GM18502 (cell line): ENCODE data around the gene IFNAR2.

ENCODE experiments used
- ATAC-seq: cut with Tn5 transposase; IDR thresholded peaks from one replicate; pipeline ENCODE4 v1.9.1; 2021; ENCODE audit warnings: mild to moderate bottlenecking; ENCODE audit not compliant: unreplicated experiment, poor library complexity

IFNAR2 gene

DNA sequence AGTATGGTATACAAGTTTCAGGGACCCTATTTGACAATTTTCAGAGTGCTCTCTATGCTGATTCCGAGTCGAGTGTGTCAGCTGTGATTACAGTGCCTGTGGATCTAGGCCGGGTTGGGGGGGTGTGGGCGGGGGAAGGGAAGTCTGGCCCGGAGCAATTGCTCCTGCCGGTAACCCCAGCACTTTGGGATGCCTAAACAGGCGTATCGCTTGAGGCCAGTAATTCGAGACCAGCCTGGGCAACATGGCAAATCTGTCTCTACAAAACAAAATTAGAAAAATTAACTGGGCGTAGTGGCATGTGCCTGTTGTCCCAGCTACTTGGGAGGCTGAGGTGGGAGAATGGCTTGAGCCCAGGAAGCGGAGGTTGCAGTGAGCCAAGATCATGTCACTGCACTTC is 34.8 kb downstream of the IFNAR2 start:
- no peak for ATAC-seq

DNA sequence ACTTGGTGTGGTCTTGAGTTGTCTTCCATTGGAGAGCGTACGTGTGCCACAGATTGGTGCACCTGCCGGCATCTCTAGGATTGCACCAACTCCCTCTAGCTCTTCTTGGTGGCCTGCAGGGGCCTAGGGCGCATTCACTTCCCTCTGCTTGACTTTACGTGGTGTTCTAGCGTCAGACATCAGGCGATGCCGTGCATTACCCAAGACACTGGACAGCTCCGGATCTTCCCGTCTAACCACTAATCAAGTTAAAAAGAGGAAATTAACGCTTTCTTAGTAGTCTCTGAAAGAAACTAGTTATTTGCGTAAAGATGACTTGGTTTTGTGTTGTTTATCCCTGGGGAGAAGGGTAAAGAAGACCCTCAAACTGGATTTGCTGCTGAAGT is 35.9 kb downstream of the IFNAR2 start:
- peak; percentile 33 for ATAC-seq

DNA sequence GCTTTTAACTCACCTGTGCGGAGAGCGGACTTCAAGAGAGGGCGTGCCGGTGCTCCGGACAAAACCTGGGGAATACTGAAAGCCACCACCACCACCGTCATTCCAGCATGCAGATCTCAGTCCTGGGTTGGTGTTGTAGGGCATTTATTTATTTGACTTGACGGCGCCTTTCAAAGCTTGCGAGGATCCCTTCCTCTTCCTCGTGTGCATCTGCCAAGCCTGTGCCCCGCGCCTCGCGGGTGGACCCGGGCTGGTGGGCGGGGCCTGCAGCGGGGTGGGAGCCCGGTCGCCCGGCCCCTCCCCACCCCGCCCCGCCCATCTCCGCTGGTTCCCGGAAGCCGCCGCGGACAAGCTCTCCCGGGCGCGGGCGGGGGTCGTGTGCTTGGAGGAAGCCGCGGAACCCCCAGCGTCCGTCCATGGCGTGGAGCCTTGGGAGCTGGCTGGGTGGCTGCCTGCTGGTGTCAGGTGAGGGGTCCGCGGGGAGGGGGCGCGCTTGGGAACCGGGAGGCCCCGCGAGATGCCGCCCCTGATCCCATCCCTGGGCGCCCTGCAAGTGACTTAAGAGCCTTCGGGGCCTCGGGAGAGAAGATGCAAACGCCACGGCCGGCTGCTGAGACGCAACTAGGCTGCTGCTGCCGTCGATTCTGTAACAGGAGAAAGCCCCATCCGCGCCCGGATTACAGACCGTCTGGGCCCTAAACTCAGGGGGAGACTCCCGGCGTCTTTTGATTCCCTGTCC is 36.5 kb downstream of the IFNAR2 start, which contains the start of gene IL10RB:
IL10RB (plus strand) TSS at position 318 of the 739 bp plus-strand sequence; CDS start at position 417, 99 bp downstream.
- ATAC-seq: peak; percentile 48

DNA sequence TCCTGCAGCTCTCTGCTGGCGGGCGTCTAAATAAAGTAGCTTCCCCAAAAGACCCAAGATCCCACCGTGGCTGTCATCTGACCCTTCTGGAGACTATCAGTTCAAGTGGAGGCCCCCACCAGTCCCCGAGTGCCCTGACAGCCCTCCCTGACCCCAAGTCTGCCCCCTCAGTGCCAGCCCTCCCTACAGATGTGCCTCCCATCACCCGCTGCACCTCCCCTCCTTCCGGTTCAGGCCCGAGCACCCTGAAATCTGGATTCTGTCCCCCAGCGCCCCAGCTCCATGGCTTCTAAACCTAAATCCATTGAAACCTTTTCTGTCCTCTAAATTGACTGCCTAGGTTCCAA is 37.0 kb downstream of the IFNAR2 start:
- ATAC-seq: no peak

DNA sequence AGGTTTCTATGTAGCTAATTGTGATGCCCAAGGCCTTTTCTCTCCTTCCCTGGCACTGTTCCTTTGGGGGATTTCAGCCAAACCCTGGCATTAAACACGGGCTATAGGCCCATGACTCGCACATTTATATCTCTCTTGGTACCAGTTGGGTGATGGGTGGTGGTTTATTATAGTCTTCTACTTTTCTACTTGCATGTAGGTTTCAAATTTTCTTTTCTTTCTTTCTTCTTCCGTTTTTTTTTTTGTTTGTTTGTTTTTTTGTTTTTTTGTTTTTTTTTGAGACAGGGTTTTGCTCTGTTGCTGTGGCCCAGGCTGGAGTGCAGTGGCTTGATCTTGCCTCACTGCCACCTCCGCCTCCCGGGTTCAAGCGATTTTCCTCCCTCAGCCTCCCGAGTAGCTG is 37.5 kb downstream of the IFNAR2 start:
- ATAC-seq: no peak

DNA sequence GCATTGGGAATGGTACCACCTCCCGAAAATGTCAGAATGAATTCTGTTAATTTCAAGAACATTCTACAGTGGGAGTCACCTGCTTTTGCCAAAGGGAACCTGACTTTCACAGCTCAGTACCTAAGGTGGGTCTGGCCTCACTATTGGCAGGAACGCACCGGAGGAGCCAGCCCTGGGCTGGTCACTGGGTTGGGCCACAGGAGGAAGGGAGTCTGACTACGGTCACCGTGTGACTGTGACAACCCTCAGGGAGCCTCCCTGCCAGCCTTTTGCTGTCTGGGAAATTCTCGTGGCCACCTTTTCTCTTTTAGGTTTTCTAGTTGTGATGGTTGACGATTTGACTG is 38.6 kb downstream of the IFNAR2 start:
- peak; percentile 6 for ATAC-seq

DNA sequence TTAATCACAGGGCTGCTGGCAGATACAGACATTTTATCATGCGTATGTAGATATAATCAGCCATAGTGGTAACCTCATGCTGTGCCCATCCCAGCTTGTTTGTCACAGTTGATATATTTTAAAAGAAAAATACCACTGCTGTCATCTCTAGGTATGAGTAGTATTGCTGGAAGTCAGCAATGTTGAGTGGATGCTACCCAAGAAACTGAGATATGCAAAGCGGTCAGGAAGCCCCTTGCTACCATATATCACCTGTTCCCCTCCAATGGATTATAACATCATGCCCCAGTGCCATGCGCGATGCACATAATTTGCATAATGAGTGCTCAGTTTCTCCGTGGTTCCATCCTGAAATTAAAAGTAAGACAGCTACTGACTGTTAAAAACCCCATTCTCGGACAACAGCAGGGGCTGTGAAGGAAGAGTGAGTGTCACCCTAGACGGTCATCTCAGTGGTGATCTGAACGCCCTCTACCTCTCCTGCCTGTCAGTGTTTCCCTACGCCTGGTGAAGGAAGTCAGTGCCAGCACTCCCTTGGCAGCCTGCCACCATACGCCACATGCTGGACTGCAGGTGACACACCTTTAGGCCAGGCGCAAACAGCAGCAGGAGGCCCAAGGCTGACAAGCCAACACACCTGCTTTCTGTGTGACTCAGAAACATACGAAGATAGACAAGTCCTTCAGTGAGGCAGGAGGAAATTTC is 39.2 kb downstream of the IFNAR2 start:
- ATAC-seq: peak; percentile 63

DNA sequence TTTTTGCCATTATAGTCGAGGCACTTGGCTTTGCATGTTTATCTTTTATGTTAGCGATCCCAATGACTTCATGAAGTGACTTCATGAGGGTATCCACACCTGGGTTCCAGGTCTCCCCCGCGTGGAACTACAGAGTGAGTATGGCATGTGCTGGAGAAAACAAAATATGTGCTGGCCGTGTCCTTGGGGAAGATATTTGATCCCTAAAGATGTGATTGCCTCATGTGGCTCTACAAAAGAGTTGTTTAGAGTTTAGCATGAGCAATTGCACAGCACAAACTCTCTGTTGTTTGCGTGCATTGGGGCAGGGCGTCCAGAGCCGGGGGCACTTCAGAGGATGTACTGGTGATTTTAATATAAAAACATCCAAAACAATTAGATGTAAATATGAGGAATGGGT is 41.2 kb downstream of the IFNAR2 start:
- no peak for ATAC-seq

DNA sequence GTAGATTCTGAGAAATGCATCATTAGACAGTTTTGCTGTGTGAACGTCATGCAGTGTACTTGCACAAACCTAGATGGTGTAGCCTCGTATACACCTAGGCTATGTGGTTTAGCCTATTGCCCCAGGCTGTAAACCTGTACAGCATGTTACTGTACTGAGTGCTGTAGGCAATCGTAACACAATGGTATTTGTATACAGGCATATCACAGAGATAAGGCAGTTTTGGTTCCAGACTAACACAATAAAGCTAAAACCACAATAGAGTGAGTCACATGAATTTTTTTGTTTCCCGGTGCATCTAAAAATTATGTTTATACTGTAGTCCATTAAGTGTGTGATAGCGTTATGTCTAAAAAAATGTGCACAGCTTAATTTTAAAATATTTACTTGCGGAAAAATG is 43.3 kb downstream of the IFNAR2 start:
- no peak for ATAC-seq

DNA sequence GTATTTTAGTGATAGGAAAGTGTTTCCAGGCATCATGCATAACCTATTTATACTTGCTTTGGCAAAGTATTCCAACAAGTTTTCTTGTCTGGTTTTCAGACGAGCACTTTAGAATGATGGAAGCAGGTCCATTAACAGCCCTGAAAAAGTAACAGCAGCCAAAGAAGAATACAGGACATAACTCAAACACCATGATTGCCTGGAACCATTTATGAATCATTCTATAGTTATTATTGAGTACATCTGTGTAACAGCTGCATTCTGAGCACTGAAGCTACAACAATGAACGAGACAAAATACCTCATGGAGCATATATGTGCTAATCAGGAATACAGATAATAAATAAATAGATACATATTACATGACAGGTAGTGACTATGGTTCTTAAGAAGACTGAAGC is 49.0 kb downstream of the IFNAR2 start:
- ATAC-seq: no peak

DNA sequence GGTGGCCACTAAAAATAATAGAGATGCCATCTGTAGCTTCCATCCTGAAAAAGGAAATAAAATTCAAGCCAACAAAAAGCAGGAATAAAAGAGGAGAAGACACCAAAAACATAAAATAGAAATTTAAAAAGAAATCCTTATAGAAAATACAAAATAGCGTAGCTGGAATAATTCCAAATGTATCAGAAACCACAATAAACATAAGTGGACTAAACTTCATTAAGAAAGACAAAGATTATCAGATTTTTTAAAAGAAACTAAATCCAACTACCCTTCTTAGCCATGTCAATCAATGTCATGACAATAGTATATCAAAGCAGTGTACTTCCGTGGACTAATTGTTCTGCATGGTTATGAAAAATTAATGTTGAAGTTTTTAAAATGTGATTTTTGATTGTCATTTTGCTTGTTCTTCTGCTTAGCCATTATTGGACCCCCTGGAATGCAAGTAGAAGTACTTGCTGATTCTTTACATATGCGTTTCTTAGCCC is 49.6 kb downstream of the IFNAR2 start:
- no peak for ATAC-seq
